T47D (cell line): ENCODE data around the gene CHDH.

Source experiments
- DNase-seq, 2 experiments: peaks; one replicate each; pipeline versions ENCODE4 v3.0.0 to v3.0.0-alpha.2; 2011 to 2012; ENCODE audit warnings: low read depth in 1 of 2, low spot score in 1 of 2
- JUND ChIP-seq: IDR thresholded peaks from 2 replicates; pipeline ENCODE4 v1.6.1; 2012; ENCODE audit warnings: low read depth
- in situ Hi-C: cut with HindIII; loops from 2 replicates; pipeline ENCODE4 v1.10.0; 2016; ENCODE audit warnings: low sequenced_read_pairs, low pct_unique_long_range_greater_than_20kb

The CHDH gene

GRCh38 chr3:53818221-53819162 is 27.7 kb downstream of the CHDH start:
- in situ Hi-C loops = no loop called here
- no peak for TF ChIP-seq JUND
- DNase-seq = no peak

GRCh38 chr3:53817809-53818208 is 28.4 kb downstream of the CHDH start:
- in situ Hi-C loops = no loop called here
- no peak for DNase-seq
- TF ChIP-seq JUND = no peak

- DNase-seq = no peak
- in situ Hi-C loops = no loop called here
- TF ChIP-seq JUND = no peak
Observed at GRCh38 chr3:53817211-53817610, 29.0 kb downstream of the CHDH start.

GRCh38 chr3:53816425-53816824 is 29.8 kb downstream of the CHDH start:
- DNase-seq = no peak
- in situ Hi-C loops = no loop called here
- TF ChIP-seq JUND = no peak

GRCh38 chr3:53815651-53816050 is 30.6 kb downstream of the CHDH start:
- DNase-seq = no peak
- in situ Hi-C loops = no loop called here
- TF ChIP-seq JUND = no peak

- in situ Hi-C loops = no loop called here
- TF ChIP-seq JUND = no peak
- no peak for DNase-seq
Observed at GRCh38 chr3:53815067-53815466, 31.2 kb downstream of the CHDH start.

- in situ Hi-C loops = no loop called here
- DNase-seq = no peak
- TF ChIP-seq JUND = no peak
Observed at GRCh38 chr3:53813876-53814275, 32.3 kb downstream of the CHDH start.

GRCh38 chr3:53813229-53813628 is 33.0 kb downstream of the CHDH start:
- DNase-seq = no peak
- in situ Hi-C loops = no loop called here
- TF ChIP-seq JUND = no peak

GRCh38 chr3:53812434-53812833 is 33.8 kb downstream of the CHDH start:
- peak in 1 of 2 experiments; percentile 10 for DNase-seq
- TF ChIP-seq JUND = no peak

GRCh38 chr3:53811143-53811927 is 34.9 kb downstream of the CHDH start:
- TF ChIP-seq JUND = no peak
- DNase-seq = no peak
- in situ Hi-C loops = no loop called here

More at GRCh38 chr3:53812434-53812833, 33.8 kb downstream of the CHDH start:
- in situ Hi-C loops = no loop called here

GRCh38 chr3:53809764-53810400 is 36.3 kb downstream of the CHDH start:
- in situ Hi-C loops = no loop called here
- TF ChIP-seq JUND = no peak
- no peak for DNase-seq

GRCh38 chr3:53809267-53809666 is 37.0 kb downstream of the CHDH start:
- DNase-seq = no peak
- TF ChIP-seq JUND = no peak
- in situ Hi-C loops = no loop called here
